OCI-LY1 (cell line): ENCODE measurements around the gene CACNG3.

Experiments
- EZH2 ChIP-seq: fragments of 200-600 bp; sonication (generic), shearing (Covaris generic); IDR thresholded peaks from 2 replicates; pipeline ENCODE4 v1.8.0; 2017; ENCODE audit warnings: borderline replicate concordance, mixed run types, mild to moderate bottlenecking, antibody characterized with exemption, low read length, moderate library complexity, mixed read lengths
- TF ChIP-seq, protein P1 (sequence below): fragments of 200-600 bp; sonication (generic), shearing (Covaris generic); IDR thresholded peaks from 2 replicates; pipeline ENCODE4 v1.5.1; 2017; ENCODE audit warnings: mild to moderate bottlenecking, antibody characterized with exemption, low read length, moderate library complexity, mixed read lengths

DNA sequence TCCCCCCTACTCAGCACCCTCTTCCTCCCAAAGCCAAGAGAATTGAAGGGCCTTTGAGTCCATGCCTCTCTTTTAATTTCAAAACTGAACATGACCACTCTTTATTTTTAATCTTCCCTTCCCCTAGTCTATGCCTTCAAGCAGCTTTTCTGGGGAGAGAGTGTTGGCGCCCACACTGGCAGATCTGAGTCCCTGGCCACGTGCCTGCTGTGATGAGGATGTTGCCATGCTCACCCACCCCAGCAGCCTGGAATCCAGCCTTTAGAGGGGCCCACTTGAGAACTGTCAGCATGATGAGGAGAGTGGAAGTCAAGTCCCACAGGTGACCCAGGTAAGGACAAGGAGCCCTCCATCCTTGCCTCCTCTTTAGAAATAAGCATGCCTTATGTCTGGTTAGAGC is 20.3 kb upstream of the CACNG3 start:
- TF ChIP-seq EZH2 = no peak
- TF ChIP-seq, protein P1, sequence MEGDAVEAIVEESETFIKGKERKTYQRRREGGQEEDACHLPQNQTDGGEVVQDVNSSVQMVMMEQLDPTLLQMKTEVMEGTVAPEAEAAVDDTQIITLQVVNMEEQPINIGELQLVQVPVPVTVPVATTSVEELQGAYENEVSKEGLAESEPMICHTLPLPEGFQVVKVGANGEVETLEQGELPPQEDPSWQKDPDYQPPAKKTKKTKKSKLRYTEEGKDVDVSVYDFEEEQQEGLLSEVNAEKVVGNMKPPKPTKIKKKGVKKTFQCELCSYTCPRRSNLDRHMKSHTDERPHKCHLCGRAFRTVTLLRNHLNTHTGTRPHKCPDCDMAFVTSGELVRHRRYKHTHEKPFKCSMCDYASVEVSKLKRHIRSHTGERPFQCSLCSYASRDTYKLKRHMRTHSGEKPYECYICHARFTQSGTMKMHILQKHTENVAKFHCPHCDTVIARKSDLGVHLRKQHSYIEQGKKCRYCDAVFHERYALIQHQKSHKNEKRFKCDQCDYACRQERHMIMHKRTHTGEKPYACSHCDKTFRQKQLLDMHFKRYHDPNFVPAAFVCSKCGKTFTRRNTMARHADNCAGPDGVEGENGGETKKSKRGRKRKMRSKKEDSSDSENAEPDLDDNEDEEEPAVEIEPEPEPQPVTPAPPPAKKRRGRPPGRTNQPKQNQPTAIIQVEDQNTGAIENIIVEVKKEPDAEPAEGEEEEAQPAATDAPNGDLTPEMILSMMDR = no peak
